Hepatocyte (in vitro differentiated cells): ENCODE results near the gene CX3CR1. TPM values are rescaled to one million over a fixed set of nuclear protein-coding genes. Genes with fewer than 3 reads are reported as not detected.

Source experiments
- DNase-seq: peaks from one replicate; pipeline ENCODE4 v3.0.0-alpha.2; 2016; ENCODE audit warnings: low spot score
- H2AFZ ChIP-seq: fragments of 200-600 bp; sonication (generic); 2 replicates; pipeline ENCODE4 v1.6.0; 2016; ENCODE audit warnings: antibody characterized with exemption, mild to moderate bottlenecking
- H3K27ac ChIP-seq: fragments of 200-600 bp; sonication (generic); 2 replicates; pipeline ENCODE4 v1.5.1; 2016; ENCODE audit warnings: mild to moderate bottlenecking
- H3K27me3 ChIP-seq: fragments of 200-600 bp; sonication (generic); 2 replicates; pipeline ENCODE4 v1.6.1; 2016
- H3K36me3 ChIP-seq: fragments of 200-600 bp; sonication (generic); replicated peaks from 2 replicates; pipeline ENCODE4 v1.5.1; 2016; ENCODE audit warnings: low read depth; ENCODE audit not compliant: insufficient read depth
- H3K4me1 ChIP-seq: fragments of 200-600 bp; sonication (generic); 2 replicates; pipeline ENCODE4 v1.5.1; 2016; ENCODE audit warnings: mild to moderate bottlenecking, moderate library complexity; ENCODE audit not compliant: insufficient read depth
- H3K4me2 ChIP-seq: fragments of 200-600 bp; sonication (generic); 2 replicates; pipeline ENCODE4 v1.6.0; 2016
- H3K4me3 ChIP-seq: fragments of 200-600 bp; sonication (generic); 2 replicates; pipeline ENCODE4 v1.5.1; 2016; ENCODE audit warnings: mild to moderate bottlenecking
- H3K79me2 ChIP-seq: fragments of 200-600 bp; sonication (generic); 2 replicates; pipeline ENCODE4 v1.6.0; 2017; ENCODE audit warnings: mild to moderate bottlenecking
- H3K9me2 ChIP-seq: fragments of 200-600 bp; sonication (generic); replicated peaks from 2 replicates; pipeline ENCODE4 v1.6.0; 2017; ENCODE audit warnings: mild to moderate bottlenecking; ENCODE audit not compliant: insufficient read depth
- H3K9me3 ChIP-seq: fragments of 200-600 bp; sonication (generic); 2 replicates; pipeline ENCODE4 v1.5.1; 2016; ENCODE audit warnings: low read depth, mild to moderate bottlenecking
- H4K20me1 ChIP-seq: fragments of 200-600 bp; sonication (generic); 2 replicates; pipeline ENCODE4 v1.6.0; 2016; ENCODE audit warnings: mild to moderate bottlenecking; ENCODE audit not compliant: insufficient read depth, poor library complexity, severe bottlenecking
- CTCF ChIP-seq: fragments of 200-600 bp; sonication (generic); IDR thresholded peaks from 2 replicates; pipeline ENCODE4 v1.5.1; 2016; ENCODE audit warnings: antibody characterized with exemption, mild to moderate bottlenecking; ENCODE audit not compliant: poor library complexity
- EZH2 ChIP-seq: fragments of 200-600 bp; sonication (generic); IDR thresholded peaks from 2 replicates; pipeline ENCODE4 v1.6.1; 2016; ENCODE audit warnings: antibody characterized with exemption, mild to moderate bottlenecking, borderline replicate concordance
- EZH2phosphoT487 ChIP-seq: fragments of 200-600 bp; sonication (generic); IDR thresholded peaks from one replicate; pipeline ENCODE4 v1.6.1; 2018; ENCODE audit warnings: antibody characterized with exemption, mild to moderate bottlenecking, low read depth, moderate library complexity; ENCODE audit not compliant: unreplicated experiment, severe bottlenecking
- WGBS: methylation state at CpG from one replicate; pipeline ENCODE4 v1.1.6; 2016; ENCODE audit warnings: low lambda C conversion rate; ENCODE audit errors: missing lambda C conversion rate; 5-methylcytosine and 5-hydroxymethylcytosine counted together
- polyA plus RNA-seq: library from polyadenylated mRNA; unstranded; fragments of >200 nt; fragmentation: Nextera tagmentation; extraction: Ambion mirVana; gene quantifications from 2 replicates; pipeline ENCODE4 v1.2.1, GENCODE V29; 2016
- total RNA-seq: library from RNA; depleted of rRNA; stranded (reverse); fragments of >200 nt; gene quantifications from 2 replicates; pipeline ENCODE4 v1.2.3, GENCODE V29; 2014

The CX3CR1 gene
- total and polyA plus RNA-seq, 2 experiments from 2014 or later, result 0.70 TPM; not detected in 1

GRCh38 chr3:39220407-39221140 lies 59.3 kb downstream of the CX3CR1 start:
- Histone ChIP-seq H3K4me1 (no peaks in the 10 kb centered on the region), H3K27ac (no peak overlapping the region), H3K79me2 (no peaks in the 10 kb centered on the region), H2AFZ (no peak overlapping the region), H3K4me3 (no peak overlapping the region), H3K36me3 (no peaks in the 10 kb centered on the region), H4K20me1 (no peaks in the 10 kb centered on the region), H3K4me2 (no peak overlapping the region), H3K9me2 (no peaks in the 10 kb centered on the region), H3K9me3 (no peaks in the 10 kb centered on the region), H3K27me3 (no peaks in the 10 kb centered on the region)
- no peak for TF ChIP-seq CTCF
- no peak for TF ChIP-seq EZH2
- no peak for TF ChIP-seq EZH2phosphoT487
- no peak for DNase-seq
- WGBS, result 53% methylated on average over 6 of the region's 6 CpGs

GRCh38 chr3:39219702-39220101 lies 60.1 kb downstream of the CX3CR1 start:
- Histone ChIP-seq H3K27ac (no peak overlapping the region), H3K36me3 (no peaks in the 10 kb centered on the region), H3K9me2 (no peaks in the 10 kb centered on the region), H3K4me2 (no peak overlapping the region), H3K4me1 (no peaks in the 10 kb centered on the region), H3K9me3 (no peaks in the 10 kb centered on the region), H2AFZ (no peak overlapping the region), H4K20me1 (no peaks in the 10 kb centered on the region), H3K79me2 (no peaks in the 10 kb centered on the region), H3K27me3 (no peaks in the 10 kb centered on the region), H3K4me3 (no peak overlapping the region)
- 96% methylated on average over 3 of the region's 3 CpGs for WGBS
- TF ChIP-seq EZH2phosphoT487 (no peak), CTCF (no peak), EZH2 (no peak)
- DNase-seq, result no peak

GRCh38 chr3:39216176-39216790 lies 63.6 kb downstream of the CX3CR1 start:
- no peaks in the 10 kb centered on the region for H3K36me3 ChIP-seq
- H3K4me2 ChIP-seq, result no peak overlapping the region
- H3K9me2 ChIP-seq, result no peaks in the 10 kb centered on the region
- no peaks in the 10 kb centered on the region for H3K9me3 ChIP-seq
- no peak overlapping the region for H3K27ac ChIP-seq
- no peak overlapping the region for H3K4me3 ChIP-seq
- no peak overlapping the region for H2AFZ ChIP-seq
- 94% methylated on average over 2 of the region's 2 CpGs for WGBS
- no peak for DNase-seq
- TF ChIP-seq EZH2phosphoT487, result no peak
- no peak for TF ChIP-seq EZH2
- TF ChIP-seq CTCF, result no peak
- H3K27me3 ChIP-seq, result no peaks in the 10 kb centered on the region
- no peaks in the 10 kb centered on the region for H3K79me2 ChIP-seq
- H3K4me1 ChIP-seq, result no peaks in the 10 kb centered on the region
- no peaks in the 10 kb centered on the region for H4K20me1 ChIP-seq
